CD4-positive, alpha-beta T cell treated with Interleukin-15 for 1 hour (primary cell): ENCODE data around the gene IFI6.
"Not testable (repeated sequence)": the region's sequence is repeated elsewhere in the genome, so short reads cannot be mapped to it uniquely, and the experiment has no call there.

Experiments used
- DNase-seq: peaks from one replicate; pipeline ENCODE4 v3.0.0-alpha.2; 2020

Gene IFI6

GRCh38 chr1:27626031-27626935 lies 45.7 kb downstream of the IFI6 start:
- peak; percentile 83 for DNase-seq

- DNase-seq: no peak
Measured at GRCh38 chr1:27624467-27625178, 47.4 kb downstream of the IFI6 start.

GRCh38 chr1:27623327-27624212 lies 48.4 kb downstream of the IFI6 start:
- no peak for DNase-seq

GRCh38 chr1:27622828-27623227 lies 49.2 kb downstream of the IFI6 start:
- DNase-seq: no peak

GRCh38 chr1:27621051-27621920 lies 50.7 kb downstream of the IFI6 start:
- no peak for DNase-seq

GRCh38 chr1:27619782-27620438 lies 52.1 kb downstream of the IFI6 start:
- not testable (repeated sequence) for DNase-seq

GRCh38 chr1:27618341-27619082 lies 53.5 kb downstream of the IFI6 start:
- peak; percentile 74 for DNase-seq

- no peak for DNase-seq
Measured at GRCh38 chr1:27617420-27617819, 54.6 kb downstream of the IFI6 start.

GRCh38 chr1:27616441-27616840 lies 55.6 kb downstream of the IFI6 start:
- DNase-seq: no peak
